ENCODE results near the gene JAK3. TPM values are rescaled to one million over a fixed set of nuclear protein-coding genes. Genes with fewer than 3 reads are reported as not detected.

The JAK3 gene
- polyA plus RNA-seq, 3 donors, result 13.8 to 44.6 (median 34.0) TPM

DNA sequence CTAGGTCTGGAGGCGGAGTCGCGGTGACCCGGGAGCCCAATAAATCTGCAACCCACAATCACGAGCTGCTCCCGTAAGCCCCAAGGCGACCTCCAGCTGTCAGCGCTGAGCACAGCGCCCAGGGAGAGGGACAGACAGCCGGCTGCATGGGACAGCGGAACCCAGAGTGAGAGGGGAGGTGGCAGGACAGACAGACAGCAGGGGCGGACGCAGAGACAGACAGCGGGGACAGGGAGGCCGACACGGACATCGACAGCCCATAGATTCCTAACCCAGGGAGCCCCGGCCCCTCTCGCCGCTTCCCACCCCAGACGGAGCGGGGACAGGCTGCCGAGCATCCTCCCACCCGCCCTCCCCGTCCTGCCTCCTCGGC lies 24.1 kb upstream of the JAK3 start, which contains the start of gene SLC5A5:
Gene SLC5A5 (plus strand): TSS at position 68 of the 373 bp plus-strand sequence. CDS start 375 bp downstream, outside the sequence.
- peaks cover 16% of the 10 kb centered on the region for H3K4me1 Mint-ChIP-seq
- Histone ChIP-seq H3K9ac (ENCODE audit: insufficient read depth, low read length, poor library complexity, severe bottlenecking) (peak within 1 kb of the TSS; percentile 21), H3K9me3 (replicated peaks in 1 of 2; ENCODE audit: control insufficient read depth in 1 of 2, insufficient read depth in 1 of 2, low read length in 2 of 2) (peaks cover 0 to 4% of the 10 kb centered on the region in 2 donors), H3K4me1 (ENCODE audit: control insufficient read depth in 1 of 2, insufficient read depth in 2 of 2, low read length in 2 of 2) (peaks cover 19 to 21% of the 10 kb centered on the region in 2 donors), H2AFZ (ENCODE audit: insufficient read depth, low read depth, low read length, poor library complexity, severe bottlenecking) (peak within 1 kb of the TSS; percentile 74), H3K27me3 (ENCODE audit: control insufficient read depth in 2 of 2, insufficient read depth in 2 of 2, low read length in 2 of 2) (peaks cover 21 to 43% of the 10 kb centered on the region in 2 donors), H4K20me1 (ENCODE audit: insufficient read depth, low read length) (no peaks in the 10 kb centered on the region), H3K36me3 (replicated peaks in 1 of 2; ENCODE audit: control insufficient read depth in 1 of 2, insufficient read depth in 2 of 2, low read length in 2 of 2) (no peaks in the 10 kb centered on the region), H3K27ac (ENCODE audit: low read depth in 1 of 2, low read length in 2 of 2) (no peak within 1 kb of the TSS), H3K4me2 (replicated peaks; ENCODE audit: extremely low read depth, low read length, poor library complexity, severe bottlenecking) (peak within 1 kb of the TSS; percentile 73), H3K4me3 (replicated peaks in 1 of 3; ENCODE audit: low read depth in 2 of 3, low read length in 3 of 3) (peak within 1 kb of the TSS in 2 of 3 experiments; percentile 30 to 65), H3K79me2 (ENCODE audit: insufficient read depth, low read length) (no peaks in the 10 kb centered on the region)
- no peaks in the 10 kb centered on the region for H3K36me3 Mint-ChIP-seq
- H3K27me3 Mint-ChIP-seq (ENCODE audit: low read depth in 3 of 3), result peaks cover 41 to 54% (median 51%) of the 10 kb centered on the region in 3 donors
- H3K4me3 Mint-ChIP-seq, result peak within 1 kb of the TSS; percentile 47 to 84
- peaks cover 0 to 9% (median 2%) of the 10 kb centered on the region in 7 donors for H3K9me3 Mint-ChIP-seq
- DNase-seq, result no peak
- no peak for TF ChIP-seq CTCF (IDR thresholded peaks at IDR 0.05)
- intact Hi-C loops (cut with micrococcal nuclease), result no loop called here
- 2% methylated on average over 22 of the region's 26 CpGs for WGBS (ENCODE audit: insufficient coverage)
- no peak within 1 kb of the TSS for H3K27ac Mint-ChIP-seq

DNA sequence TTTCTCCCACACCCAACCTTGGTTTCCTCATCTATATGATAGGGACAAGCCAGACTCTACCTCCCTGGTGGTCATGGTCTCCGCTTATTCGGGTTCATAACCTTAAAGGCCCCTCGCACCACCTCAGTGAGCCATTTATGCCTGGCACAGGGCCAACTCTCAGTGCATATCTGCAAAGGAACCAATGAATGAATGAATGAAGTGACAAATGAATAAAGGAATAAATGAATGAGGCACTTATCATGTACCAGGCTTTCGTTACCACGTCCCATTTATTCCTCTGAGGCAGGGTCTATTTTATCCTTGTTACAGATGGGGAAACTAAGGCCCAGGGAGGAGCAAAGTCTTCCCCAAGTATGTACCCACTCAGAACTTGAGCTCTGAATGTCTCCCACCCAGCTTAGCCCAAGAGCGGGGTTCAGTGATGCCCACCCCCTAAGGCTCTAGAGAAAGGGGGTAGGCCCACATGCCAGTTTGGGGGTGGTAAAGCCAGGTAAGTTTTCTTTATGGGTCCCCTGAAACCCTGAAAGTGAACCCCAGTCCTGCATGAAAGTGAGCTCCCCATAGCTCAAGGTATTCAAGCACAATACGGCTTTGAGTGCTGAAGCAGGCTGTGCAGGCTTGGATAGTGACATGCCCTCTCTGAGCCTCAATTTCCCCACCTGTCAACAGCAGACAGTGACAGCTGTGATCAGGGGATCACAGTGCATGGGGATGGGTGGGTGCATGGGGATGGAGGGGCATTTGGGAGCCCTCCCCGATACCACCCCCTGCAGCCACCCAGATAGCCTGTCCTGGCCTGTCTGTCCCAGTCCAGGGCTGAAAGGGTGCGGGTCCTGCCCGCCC lies 23.5 kb upstream of the JAK3 start:
- Histone ChIP-seq H3K79me2 (ENCODE audit: insufficient read depth, low read length) (no peaks in the 10 kb centered on the region), H3K27ac (ENCODE audit: low read depth in 1 of 2, low read length in 2 of 2) (no peak overlapping the region)

More for the DNA sequence above, 23.5 kb upstream of the JAK3 start:
- Histone ChIP-seq H3K4me1 (ENCODE audit: control insufficient read depth in 1 of 2, insufficient read depth in 2 of 2, low read length in 2 of 2) (peaks cover 19 to 21% of the 10 kb centered on the region in 2 donors), H3K9me3 (replicated peaks in 1 of 2; ENCODE audit: control insufficient read depth in 1 of 2, insufficient read depth in 1 of 2, low read length in 2 of 2) (peaks cover 0 to 4% of the 10 kb centered on the region in 2 donors), H3K9ac (ENCODE audit: insufficient read depth, low read length, poor library complexity, severe bottlenecking) (no peak overlapping the region), H3K4me2 (replicated peaks; ENCODE audit: extremely low read depth, low read length, poor library complexity, severe bottlenecking) (peak overlapping the region; percentile 73), H4K20me1 (ENCODE audit: insufficient read depth, low read length) (no peaks in the 10 kb centered on the region), H3K27me3 (ENCODE audit: control insufficient read depth in 2 of 2, insufficient read depth in 2 of 2, low read length in 2 of 2) (peaks cover 21 to 43% of the 10 kb centered on the region in 2 donors), H2AFZ (ENCODE audit: insufficient read depth, low read depth, low read length, poor library complexity, severe bottlenecking) (no peak overlapping the region), H3K36me3 (replicated peaks in 1 of 2; ENCODE audit: control insufficient read depth in 1 of 2, insufficient read depth in 2 of 2, low read length in 2 of 2) (no peaks in the 10 kb centered on the region), H3K4me3 (replicated peaks in 1 of 3; ENCODE audit: low read depth in 2 of 3, low read length in 3 of 3) (no peak overlapping the region)
- DNase-seq, result no peak
- Mint-ChIP-seq H3K27ac (no peak overlapping the region), H3K4me1 (peaks cover 16% of the 10 kb centered on the region), H3K4me3 (peak overlapping the region in 1 of 2 donors; percentile 80), H3K36me3 (no peaks in the 10 kb centered on the region), H3K9me3 (peaks cover 0 to 9% (median 2%) of the 10 kb centered on the region in 7 donors), H3K27me3 (ENCODE audit: low read depth in 3 of 3) (peaks cover 41 to 51% (median 51%) of the 10 kb centered on the region in 3 donors)
- WGBS (ENCODE audit: insufficient coverage), result 0% methylated on average over 2 of the region's 10 CpGs
- intact Hi-C loops (cut with micrococcal nuclease), result no loop called here
- TF ChIP-seq CTCF (IDR thresholded peaks at IDR 0.05), result no peak
